SIG-M5 (cell line): ENCODE results near the gene CP.

Source experiments
- DNase-seq: peaks from one replicate; lab custom pipeline; 2025; lab: John Stamatoyannopoulos, UW

CP gene

GRCh38 chr3:149186219-149186618, 35.4 kb downstream of the CP start:
- no peak for DNase-seq

GRCh38 chr3:149181182-149181581, 40.4 kb downstream of the CP start:
- no peak for DNase-seq

DNA sequence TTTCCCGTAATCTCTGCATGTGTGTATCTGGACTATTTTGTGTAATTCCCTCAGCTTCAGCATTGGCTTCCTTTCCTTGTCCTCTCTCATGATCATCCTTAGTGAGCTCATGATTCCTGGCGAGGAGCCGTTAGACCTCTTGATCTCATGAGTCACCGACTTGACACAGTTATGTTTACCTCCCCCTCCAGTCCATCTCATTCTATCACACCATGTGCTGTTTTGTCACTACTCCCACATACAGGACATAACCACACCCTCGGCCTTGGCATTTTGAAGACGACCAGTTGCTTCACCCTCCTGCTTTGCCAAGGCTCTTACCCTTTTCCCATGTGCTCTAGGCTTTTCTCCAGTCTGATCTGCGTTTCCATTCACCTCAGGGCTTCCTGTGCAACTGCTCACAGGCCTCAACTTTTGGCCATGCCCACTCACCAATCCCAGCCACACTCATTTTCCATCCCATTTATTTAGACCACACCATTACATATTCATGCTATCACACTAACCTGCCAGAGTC, 41.5 kb downstream of the CP start:
- no peak for DNase-seq

DNA sequence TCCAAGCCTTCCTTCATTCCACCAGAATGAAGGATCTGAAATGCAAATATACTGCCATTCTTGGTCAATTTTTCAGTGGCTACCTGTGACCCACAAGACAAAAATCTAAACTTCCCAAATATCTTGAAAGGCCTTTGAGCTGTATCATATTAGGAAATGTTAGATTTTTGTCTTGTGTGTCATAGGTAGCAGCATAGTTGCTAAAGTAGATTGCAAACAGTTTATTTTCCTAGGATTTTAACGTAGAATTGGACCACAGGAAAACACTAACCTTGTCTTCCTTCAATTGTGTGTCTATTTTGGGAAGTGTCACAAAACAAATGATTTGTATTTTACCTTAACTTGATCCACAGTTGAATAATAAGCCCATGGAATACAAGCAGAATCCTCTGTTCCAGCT, 42.4 kb downstream of the CP start:
- DNase-seq = no peak

DNA sequence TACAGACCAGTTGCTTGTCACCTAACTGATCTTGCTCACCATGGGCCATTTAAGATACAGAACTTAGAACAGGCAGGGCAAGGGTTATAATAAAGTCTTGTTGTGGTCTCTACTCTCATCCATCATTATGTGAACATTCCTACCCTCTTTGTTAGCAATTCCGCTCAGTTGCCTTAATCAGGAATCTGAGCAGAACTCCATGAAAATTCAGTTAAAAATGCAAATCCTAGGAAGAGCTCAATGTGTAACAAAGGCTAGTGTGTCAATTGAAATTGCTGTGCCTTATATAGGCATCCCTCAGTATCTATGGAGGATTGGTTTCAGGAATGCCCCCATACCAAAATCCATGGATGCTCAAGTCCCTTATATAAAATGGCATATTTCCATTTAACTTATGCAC, 44.5 kb downstream of the CP start:
- no peak for DNase-seq

DNA sequence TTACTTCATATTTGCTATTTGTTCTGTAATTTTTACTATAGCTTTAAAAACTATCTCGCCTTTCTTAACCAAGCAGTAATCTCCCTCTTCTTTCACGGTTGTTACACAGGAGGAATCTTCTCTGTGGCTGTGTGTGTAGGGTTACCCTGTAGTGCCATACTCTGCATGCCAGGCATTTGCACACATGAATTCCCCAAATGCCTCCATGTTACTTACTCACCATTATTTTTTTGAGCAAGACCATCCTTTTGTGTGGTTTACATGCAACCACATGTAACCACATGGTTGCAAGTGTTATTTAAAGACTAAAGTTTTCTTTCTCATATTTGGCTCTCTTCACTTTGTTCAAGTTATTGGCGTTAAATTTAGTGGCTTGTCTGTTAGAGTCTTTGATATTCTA, 46.7 kb downstream of the CP start:
- DNase-seq = no peak

GRCh38 chr3:149170672-149171071, 51.0 kb downstream of the CP start:
- no peak for DNase-seq

GRCh38 chr3:149167898-149168297, 53.7 kb downstream of the CP start:
- DNase-seq = no peak

- DNase-seq = no peak
Measured at GRCh38 chr3:149163066-149163465, 58.6 kb downstream of the CP start.

GRCh38 chr3:149162007-149162406, 59.6 kb downstream of the CP start:
- DNase-seq = no peak

DNA sequence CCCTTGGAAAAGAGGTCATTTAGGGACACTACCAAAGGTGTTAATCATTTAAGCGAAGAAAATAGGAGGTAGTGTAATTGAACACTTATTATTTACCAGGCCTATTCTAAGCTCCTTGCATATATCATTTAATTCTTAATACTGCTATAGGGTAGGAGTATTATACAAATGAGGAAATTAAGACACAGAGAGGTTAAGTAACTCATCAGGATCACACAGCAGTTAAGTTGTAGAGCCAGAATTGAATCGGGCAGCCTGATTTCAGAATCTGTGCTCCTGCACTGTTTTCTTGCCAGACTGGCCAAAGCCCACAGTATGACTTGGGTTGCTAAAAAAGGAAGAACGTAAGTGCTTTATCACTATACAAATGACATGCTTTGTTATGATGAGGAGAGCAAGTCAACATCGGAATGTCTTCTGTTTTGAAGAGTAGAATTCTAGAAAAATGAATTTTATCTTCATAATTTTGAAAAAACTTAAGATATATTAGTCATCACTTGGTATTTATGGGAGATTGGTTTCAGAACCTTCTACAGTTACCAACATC, 60.8 kb downstream of the CP start:
- DNase-seq = no peak

GRCh38 chr3:149153402-149153801, 68.2 kb downstream of the CP start:
- DNase-seq = no peak

DNA sequence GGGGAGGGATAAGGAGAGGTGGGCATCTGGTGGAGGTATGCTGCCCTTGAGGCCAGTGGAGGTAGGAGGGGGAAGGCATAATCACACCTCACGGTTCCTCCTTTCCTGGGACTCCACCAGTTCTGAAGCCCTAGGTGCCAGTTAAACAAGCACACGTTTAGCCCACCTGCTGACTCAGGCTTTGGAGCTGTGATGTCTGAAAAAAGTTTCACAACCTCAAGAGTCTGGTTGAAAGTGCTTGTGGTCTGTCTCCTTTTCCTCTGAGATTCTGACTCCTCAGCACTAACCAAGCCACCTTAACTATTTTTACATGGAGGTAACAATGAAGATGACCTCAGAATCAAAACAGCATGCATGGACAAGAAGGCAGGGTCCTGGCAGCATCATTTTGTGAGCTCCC, 69.2 kb downstream of the CP start:
- DNase-seq = no peak

- DNase-seq = no peak
Measured at GRCh38 chr3:149151843-149152242, 69.8 kb downstream of the CP start.

DNA sequence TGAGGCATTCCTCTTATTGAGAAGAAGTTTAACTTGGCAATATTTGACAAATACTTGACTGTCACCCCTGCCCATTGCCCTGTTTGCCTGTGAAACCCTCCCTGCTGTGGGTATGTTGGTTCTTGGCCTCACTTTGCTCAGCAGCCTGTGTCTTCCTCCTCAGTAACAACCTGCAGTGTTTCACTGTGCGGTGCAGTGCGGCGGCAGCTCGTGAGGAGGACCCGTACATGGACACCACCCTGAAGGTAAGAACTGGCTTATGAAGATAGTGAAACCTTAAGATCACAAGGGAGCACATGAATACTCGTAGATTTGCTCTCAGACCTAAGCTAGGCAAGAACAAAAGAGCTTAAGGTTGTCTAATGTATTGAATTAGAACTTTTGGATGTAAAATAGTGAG, 71.2 kb downstream of the CP start:
- no peak for DNase-seq

- DNase-seq = peak; percentile 59
Measured at GRCh38 chr3:149145974-149146373, 75.7 kb downstream of the CP start.

- DNase-seq = no peak
Measured at GRCh38 chr3:149145356-149145755, 76.3 kb downstream of the CP start.

- no peak for DNase-seq
Measured at GRCh38 chr3:149142682-149143081, 78.9 kb downstream of the CP start.

GRCh38 chr3:149134575-149134974, 87.1 kb downstream of the CP start:
- DNase-seq = no peak

- DNase-seq = no peak
Measured at GRCh38 chr3:149131589-149131988, 90.0 kb downstream of the CP start.

DNA sequence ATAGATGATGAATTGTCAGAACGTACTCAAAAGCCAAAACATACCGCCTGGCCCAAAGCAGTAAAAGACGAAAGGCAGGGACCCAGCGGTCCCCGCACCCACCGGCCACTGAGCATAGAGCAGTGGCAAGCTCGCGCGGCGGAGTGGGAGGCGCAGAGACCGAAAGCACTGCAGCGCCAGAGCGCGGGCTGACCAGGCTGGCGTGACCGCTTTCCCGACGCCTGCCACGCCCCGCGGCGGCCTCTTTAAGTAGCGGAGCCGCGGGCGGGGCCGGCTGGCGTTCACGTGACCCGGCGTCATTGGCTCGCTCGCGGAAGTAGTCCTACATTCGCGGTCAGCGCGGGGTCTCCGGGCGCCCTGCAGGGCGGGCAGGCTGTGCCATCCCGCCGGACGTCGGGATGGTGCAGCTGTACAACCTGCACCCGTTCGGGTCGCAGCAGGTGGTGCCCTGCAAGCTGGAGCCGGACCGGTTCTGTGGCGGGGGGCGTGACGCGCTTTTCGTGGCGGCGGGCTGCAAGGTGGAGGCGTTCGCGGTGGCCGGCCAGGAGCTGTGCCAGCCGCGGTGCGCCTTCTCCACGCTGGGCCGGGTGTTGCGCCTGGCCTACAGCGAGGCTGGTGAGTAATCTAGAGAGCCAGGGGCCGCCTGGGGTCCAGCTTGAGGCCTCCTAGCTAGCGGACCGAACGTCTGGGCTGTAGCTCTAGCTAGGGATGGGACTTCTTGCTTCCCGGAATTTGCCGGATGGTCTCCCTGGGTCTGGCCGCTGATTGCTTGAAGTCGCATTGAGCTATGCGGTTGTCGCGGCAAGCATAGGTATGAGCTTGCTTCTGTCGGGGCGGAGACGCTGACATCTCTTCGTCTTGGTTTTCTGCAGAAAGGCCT, 92.1 kb downstream of the CP start, which contains the start of gene HPS3:
Gene HPS3 (plus strand): TSS at position 313 of the 880 bp plus-strand sequence. CDS start 86 bp downstream, at position 399.
- peak; percentile 7 for DNase-seq

GRCh38 chr3:149128821-149129220, 92.8 kb downstream of the CP start:
- DNase-seq = no peak
